Stomach (tissue), 9 donors: Measurements from ENCODE around the gene ACOT7. TPM values are rescaled to one million over a fixed set of nuclear protein-coding genes. Genes with fewer than 3 reads are reported as not detected.
A peak's percentile ranks its signal among the peaks of the same experiment; 100 is the strongest.
"Not testable (repeated sequence)": the region's sequence is repeated elsewhere in the genome, so short reads cannot be mapped to it uniquely, and the experiment has no call there.

Experiments used
- DNase-seq, 2 donors: peaks; one replicate each; pipeline versions ENCODE4 v3.0.0 to v3.0.0-alpha.2; 2013 to 2019
- H3K27ac ChIP-seq, 5 donors: fragments of 200-600 bp in 4 of 5; sonication (generic) in 4 of 5; one replicate each; pipeline ENCODE4 v1.5.1; 2013 to 2019; ENCODE audit warnings: mild to moderate bottlenecking in 1 of 5, moderate library complexity in 1 of 5
- H3K27me3 ChIP-seq, 3 donors: fragments of 200-600 bp; sonication (generic); one replicate each; pipeline ENCODE4 v1.5.1; 2017 to 2019; ENCODE audit warnings: mixed run types in 1 of 3
- H3K36me3 ChIP-seq, 4 donors: fragments of 200-600 bp; sonication (generic); 1 replicate in 3 of 4; 2 replicates in 1 of 4; pipeline ENCODE4 v1.5.1; 2016 to 2019
- H3K4me1 ChIP-seq, 4 donors: fragments of 200-600 bp; sonication (generic); one replicate each; pipeline ENCODE4 v1.5.1; 2016 to 2019
- H3K4me3 ChIP-seq, 4 donors: fragments of 200-600 bp; sonication (generic) in 3 of 4; one replicate each; pipeline ENCODE4 v1.5.1; 2016 to 2019; ENCODE audit warnings: mild to moderate bottlenecking in 1 of 4
- H3K9me3 ChIP-seq, 4 donors: fragments of 200-600 bp; sonication (generic); one replicate each; pipeline ENCODE4 v1.5.1; 2016 to 2019
- CTCF ChIP-seq, 7 experiments: fragments of 450-650 bp in 4 of 7; fragments of 200-600 bp in 3 of 7; sonication (generic) in 3 of 7; IDR thresholded peaks; one replicate each; pipeline ENCODE4 v1.5.1; 2016 to 2019; ENCODE audit warnings: antibody characterized with exemption in 7 of 7, control low read depth in 2 of 7, mild to moderate bottlenecking in 1 of 7
- EP300 ChIP-seq: sonication (generic); formaldehyde crosslinking; IDR thresholded peaks from one replicate; pipeline ENCODE4 v1.6.1; 2017; ENCODE audit warnings: antibody characterized with exemption
- POLR2A ChIP-seq, 4 donors: fragments of 450-650 bp; IDR thresholded peaks; one replicate each; pipeline ENCODE4 v1.6.1; 2016; ENCODE audit warnings: antibody characterized with exemption in 4 of 4, control low read depth in 2 of 4, mild to moderate bottlenecking in 1 of 4, moderate library complexity in 1 of 4
- POLR2AphosphoS5 ChIP-seq, 3 donors: sonication (generic); formaldehyde crosslinking; IDR thresholded peaks; one replicate each; pipeline ENCODE4 v1.6.1; 2016; ENCODE audit warnings: antibody characterized with exemption in 3 of 3
- WGBS, 5 donors: extraction: QIAGEN DNeasy Blood & Tissue Kit in 3 of 5; methylation state at CpG; one replicate each; pipeline versions ENCODE4 v1.1.5 to v1.1.7; 2013 to 2018; 5-methylcytosine and 5-hydroxymethylcytosine counted together
- intact Hi-C: fragments of 100-400 bp; cut with DNase I; formaldehyde crosslinking; loops from one replicate; pipeline ENCODE4 v1.15.1; 2023; ENCODE audit warnings: low total_unique reads
- polyA plus RNA-seq, 3 donors: library from polyadenylated mRNA; stranded (reverse); fragments of 200-250 nt; gene quantifications; one replicate each; pipeline ENCODE4 v1.2.3, GENCODE V29; 2013
- total RNA-seq, 5 donors: library from RNA; depleted of rRNA; stranded (reverse); fragments of >200 nt; gene quantifications; one replicate each; pipeline versions ENCODE4 v1.1.0 to v1.2.3, GENCODE V29; 2014 to 2016
- donor health status: healthy with polysubstance abuse.
- donor health status: Bipolar disorder and iron deficiency.
- donor health status: healthy.

The ACOT7 gene
- total and polyA plus RNA-seq, 8 donors: 9.4 to 69.8 (median 19.4) TPM; not detected in 1

- H3K27ac ChIP-seq: no peak overlapping the region
- no peak overlapping the region for H3K4me3 ChIP-seq
- TF ChIP-seq CTCF (IDR thresholded peaks at IDR 0.05) (no peak), POLR2A (IDR thresholded peaks at IDR 0.05) (no peak), POLR2AphosphoS5 (IDR thresholded peaks at IDR 0.05) (no peak), EP300 (no peak)
- no peaks in the 10 kb centered on the region for H3K36me3 ChIP-seq
- 62 to 81% (median 73%) methylated on average over 3 to 4 of the region's 4 CpGs for WGBS, 5 donors
- intact Hi-C loops: no loop called here
- H3K4me1 ChIP-seq: peaks cover 4 to 32% (median 10%) of the 10 kb centered on the region in 4 donors
- no peaks in the 10 kb centered on the region for H3K9me3 ChIP-seq
- H3K27me3 ChIP-seq: no peaks in the 10 kb centered on the region
- DNase-seq: no peak
Observed at GRCh38 chr1:6370006-6370405, 23.6 kb downstream of the ACOT7 start.

- Histone ChIP-seq H3K36me3 (no peaks in the 10 kb centered on the region), H3K27ac (no peak overlapping the region), H3K4me1 (peaks cover 9 to 36% (median 19%) of the 10 kb centered on the region in 4 donors), H3K27me3 (no peaks in the 10 kb centered on the region), H3K9me3 (no peaks in the 10 kb centered on the region), H3K4me3 (no peak overlapping the region)
- no peak for TF ChIP-seq CTCF (IDR thresholded peaks at IDR 0.05)
- no peak for TF ChIP-seq EP300
- TF ChIP-seq POLR2AphosphoS5 (IDR thresholded peaks at IDR 0.05): no peak
- no peak for TF ChIP-seq POLR2A (IDR thresholded peaks at IDR 0.05)
- 79 to 93% (median 86%) methylated on average over 9 of the region's 9 CpGs for WGBS, 5 donors
- no peak for DNase-seq
- intact Hi-C loops: no loop called here
Observed at GRCh38 chr1:6367381-6368012, 26.1 kb downstream of the ACOT7 start.

- Histone ChIP-seq H3K9me3 (no peaks in the 10 kb centered on the region), H3K4me3 (no peak overlapping the region), H3K27me3 (no peaks in the 10 kb centered on the region), H3K4me1 (peaks cover 13 to 48% (median 36%) of the 10 kb centered on the region in 4 donors), H3K36me3 (no peaks in the 10 kb centered on the region), H3K27ac (no peak overlapping the region)
- no peak for DNase-seq
- 68 to 79% (median 75%) methylated on average over 5 of the region's 5 CpGs for WGBS, 5 donors
- TF ChIP-seq EP300: no peak
- TF ChIP-seq CTCF (IDR thresholded peaks at IDR 0.05): no peak
- no peak for TF ChIP-seq POLR2AphosphoS5 (IDR thresholded peaks at IDR 0.05)
- no peak for TF ChIP-seq POLR2A (IDR thresholded peaks at IDR 0.05)
- intact Hi-C loops: no loop called here
Observed at GRCh38 chr1:6365047-6365446, 28.5 kb downstream of the ACOT7 start.

DNA sequence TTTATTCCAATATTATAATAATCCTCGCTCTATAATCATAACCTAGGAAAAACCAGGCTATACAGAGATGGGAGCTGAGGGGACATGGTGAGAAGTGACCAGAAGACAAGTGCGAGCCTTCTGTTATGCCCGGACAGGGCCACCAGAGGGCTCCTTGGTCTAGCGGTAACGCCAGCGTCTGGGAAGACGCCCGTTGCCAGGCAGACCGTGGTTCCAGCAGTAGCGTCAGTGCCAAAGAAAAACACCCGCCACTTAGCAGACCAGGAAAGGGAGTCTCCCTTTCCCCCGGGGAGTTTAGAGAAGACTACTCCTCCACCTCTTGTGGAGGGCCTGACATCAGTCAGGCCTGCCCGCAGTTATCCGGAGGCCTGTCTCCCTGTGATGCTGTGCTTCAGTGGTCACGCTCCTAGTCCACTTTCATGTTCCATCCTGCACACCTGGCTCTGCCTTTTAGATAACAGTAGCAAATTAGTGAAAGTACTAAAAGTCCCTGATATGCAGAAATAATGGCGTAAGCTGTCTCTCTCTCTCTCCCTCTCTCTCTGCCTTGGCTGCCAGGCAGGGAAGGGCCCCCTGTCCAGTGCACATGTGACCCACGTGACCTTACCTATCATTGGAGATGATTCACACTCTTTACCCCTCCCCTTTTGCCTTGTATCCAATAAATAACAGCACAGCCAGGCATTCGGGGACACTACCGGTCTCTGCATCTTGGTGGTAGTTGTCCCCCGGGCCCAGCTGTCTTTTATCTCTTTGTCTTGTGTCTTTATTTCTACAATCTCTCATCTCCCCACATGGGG, 30.3 kb downstream of the ACOT7 start:
- H3K27ac ChIP-seq, H3K27me3 ChIP-seq, H3K36me3 ChIP-seq, H3K9me3 ChIP-seq, H3K4me3 ChIP-seq: not testable (repeated sequence)
- 33 to 46% (median 42%) methylated on average over 19 to 20 of the region's 20 CpGs for WGBS, 5 donors
- H3K4me1 ChIP-seq: peaks cover 30 to 61% (median 51%) of the 10 kb centered on the region in 4 donors
- intact Hi-C loops: loop anchor here (5.0 kb wide), 1 partner anchor 39 kb away; no protein-coding TSS in a partner anchor
- DNase-seq: peak; percentile 69 to 78
- peak in 5 of 7 experiments; percentile 65 to 83 (median 76) for TF ChIP-seq CTCF (IDR thresholded peaks at IDR 0.05)
- TF ChIP-seq POLR2AphosphoS5 (IDR thresholded peaks at IDR 0.05): peak in 1 of 3 donors; percentile 68
